ENCODE data around the gene PIP5K1B. TPM values are rescaled to one million over a fixed set of nuclear protein-coding genes. Genes with fewer than 3 reads are reported as not detected.

PIP5K1B gene
- total and polyA plus RNA-seq, 2 experiments from 2014 or later: 1.3 to 2.8 TPM

DNA sequence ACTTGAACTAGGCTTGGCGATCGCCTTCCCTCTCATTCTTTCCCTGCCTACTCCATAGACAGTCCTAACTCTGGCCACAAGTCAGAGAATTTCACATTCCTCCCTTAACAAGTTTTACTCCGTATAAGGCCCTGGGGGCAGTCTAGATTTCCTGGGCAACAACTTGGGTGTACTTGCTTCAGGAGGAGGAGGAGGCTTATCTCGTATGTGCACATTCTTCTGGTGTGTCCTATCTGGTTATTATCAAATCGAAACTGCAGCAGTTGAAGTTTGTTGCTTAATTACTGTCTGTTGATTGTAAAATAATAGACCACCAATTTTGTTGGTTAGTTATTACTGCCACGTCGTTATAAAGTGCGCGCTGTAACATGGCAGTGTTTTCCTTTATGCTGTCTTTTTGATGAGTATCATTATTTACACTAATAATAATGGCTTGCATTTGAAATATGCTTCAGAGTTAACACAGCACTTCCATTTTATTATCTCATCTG lies 42.0 kb downstream of the PIP5K1B start:
- ATAC-seq (no peak), DNase-seq (ENCODE audit: low spot score) (no peak)
- Histone ChIP-seq H3K27me3 (ENCODE audit: insufficient read depth) (no peaks in the 10 kb centered on the region), H3K4me3 (no peak overlapping the region), H3K79me2 (replicated peaks; ENCODE audit: insufficient read depth) (no peaks in the 10 kb centered on the region), H3K4me2 (no peak overlapping the region), H3K9me2 (ENCODE audit: insufficient read depth) (0 out of 2 replicates have a peak, but pooled peaks cover 6% of the 10 kb centered on the region), H3K36me3 (ENCODE audit: insufficient read depth) (no peaks in the 10 kb centered on the region), H4K20me1 (replicated peaks; ENCODE audit: insufficient read depth) (no peaks in the 10 kb centered on the region), H3K4me1 (ENCODE audit: insufficient read depth) (peaks cover 16% of the 10 kb centered on the region; the same call in 1 of the 2 replicates), H2AFZ (no peak overlapping the region), H3F3A (replicated peaks; ENCODE audit: low read depth) (no peaks in the 10 kb centered on the region), H3K27ac (ENCODE audit: low read depth) (no peak overlapping the region)
- H3K27ac Mint-ChIP-seq: no peak overlapping the region
- peaks cover 19% of the 10 kb centered on the region for H3K4me1 Mint-ChIP-seq
- H3K9me3 Mint-ChIP-seq: no peaks in the 10 kb centered on the region
- no peak for TF ChIP-seq CREB1 (CRISPR knock-in tag; IDR thresholded peaks at IDR 0.05; ENCODE audit: low read depth)
- no peak for TF ChIP-seq ZNF331 (CRISPR knock-in tag; IDR thresholded peaks at IDR 0.05; ENCODE audit: low read depth)
- TF ChIP-seq STAT1 (IDR thresholded peaks at IDR 0.05; ENCODE audit: unreplicated experiment): no peak
- no peak for TF ChIP-seq POLR2AphosphoS5 (IDR thresholded peaks at IDR 0.05; ENCODE audit: low read depth)
- TF ChIP-seq, protein P1, sequence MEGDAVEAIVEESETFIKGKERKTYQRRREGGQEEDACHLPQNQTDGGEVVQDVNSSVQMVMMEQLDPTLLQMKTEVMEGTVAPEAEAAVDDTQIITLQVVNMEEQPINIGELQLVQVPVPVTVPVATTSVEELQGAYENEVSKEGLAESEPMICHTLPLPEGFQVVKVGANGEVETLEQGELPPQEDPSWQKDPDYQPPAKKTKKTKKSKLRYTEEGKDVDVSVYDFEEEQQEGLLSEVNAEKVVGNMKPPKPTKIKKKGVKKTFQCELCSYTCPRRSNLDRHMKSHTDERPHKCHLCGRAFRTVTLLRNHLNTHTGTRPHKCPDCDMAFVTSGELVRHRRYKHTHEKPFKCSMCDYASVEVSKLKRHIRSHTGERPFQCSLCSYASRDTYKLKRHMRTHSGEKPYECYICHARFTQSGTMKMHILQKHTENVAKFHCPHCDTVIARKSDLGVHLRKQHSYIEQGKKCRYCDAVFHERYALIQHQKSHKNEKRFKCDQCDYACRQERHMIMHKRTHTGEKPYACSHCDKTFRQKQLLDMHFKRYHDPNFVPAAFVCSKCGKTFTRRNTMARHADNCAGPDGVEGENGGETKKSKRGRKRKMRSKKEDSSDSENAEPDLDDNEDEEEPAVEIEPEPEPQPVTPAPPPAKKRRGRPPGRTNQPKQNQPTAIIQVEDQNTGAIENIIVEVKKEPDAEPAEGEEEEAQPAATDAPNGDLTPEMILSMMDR (conservative IDR thresholded peaks at IDR 0.05; ENCODE audit: low read depth in 2 of 2): no peak
- H3K4me3 Mint-ChIP-seq: no peak overlapping the region
- no peaks in the 10 kb centered on the region for H3K36me3 Mint-ChIP-seq (ENCODE audit: low read depth)
- H3K27me3 Mint-ChIP-seq (ENCODE audit: insufficient read depth, low read depth, poor library complexity): peaks cover 4% of the 10 kb centered on the region

DNA sequence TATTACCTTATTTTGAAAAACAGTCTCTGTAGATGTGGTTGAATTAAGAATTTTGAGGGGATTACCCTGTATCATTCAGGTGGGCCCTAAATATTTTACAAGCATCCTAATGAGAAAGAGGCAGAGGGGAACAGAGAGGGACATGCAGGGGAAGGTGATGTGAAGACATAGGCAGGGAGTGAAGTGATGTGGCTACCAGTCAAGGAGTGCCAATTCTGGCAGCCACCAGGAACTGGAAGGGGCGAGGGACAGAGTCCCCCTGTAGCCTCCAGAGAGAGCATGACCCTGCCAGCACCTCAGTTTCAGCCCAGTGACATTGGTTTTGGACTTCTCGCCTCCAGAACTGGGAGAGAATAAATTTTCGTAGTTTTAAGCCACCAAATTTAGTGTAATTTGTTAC lies 44.1 kb downstream of the PIP5K1B start:
- H3K4me3 Mint-ChIP-seq: no peak overlapping the region
- Histone ChIP-seq H3K4me3 (no peak overlapping the region), H3K79me2 (replicated peaks; ENCODE audit: insufficient read depth) (no peaks in the 10 kb centered on the region), H4K20me1 (replicated peaks; ENCODE audit: insufficient read depth) (no peaks in the 10 kb centered on the region), H3K4me2 (no peak overlapping the region), H3K36me3 (ENCODE audit: insufficient read depth) (no peaks in the 10 kb centered on the region), H3K27me3 (ENCODE audit: insufficient read depth) (no peaks in the 10 kb centered on the region), H3F3A (replicated peaks; ENCODE audit: low read depth) (no peaks in the 10 kb centered on the region), H3K27ac (ENCODE audit: low read depth) (no peak overlapping the region), H3K9me2 (ENCODE audit: insufficient read depth) (no peaks in the 10 kb centered on the region), H2AFZ (no peak overlapping the region), H3K4me1 (ENCODE audit: insufficient read depth) (peaks cover 16% of the 10 kb centered on the region; the same call in 1 of the 2 replicates)
- no peaks in the 10 kb centered on the region for H3K36me3 Mint-ChIP-seq (ENCODE audit: low read depth)
- peaks cover 4% of the 10 kb centered on the region for H3K27me3 Mint-ChIP-seq (ENCODE audit: insufficient read depth, low read depth, poor library complexity)
- H3K4me1 Mint-ChIP-seq: peaks cover 15% of the 10 kb centered on the region
- H3K9me3 Mint-ChIP-seq: no peaks in the 10 kb centered on the region
- DNase-seq (ENCODE audit: low spot score): no peak
- H3K27ac Mint-ChIP-seq: no peak overlapping the region
- no peak for ATAC-seq
- TF ChIP-seq, protein P2, sequence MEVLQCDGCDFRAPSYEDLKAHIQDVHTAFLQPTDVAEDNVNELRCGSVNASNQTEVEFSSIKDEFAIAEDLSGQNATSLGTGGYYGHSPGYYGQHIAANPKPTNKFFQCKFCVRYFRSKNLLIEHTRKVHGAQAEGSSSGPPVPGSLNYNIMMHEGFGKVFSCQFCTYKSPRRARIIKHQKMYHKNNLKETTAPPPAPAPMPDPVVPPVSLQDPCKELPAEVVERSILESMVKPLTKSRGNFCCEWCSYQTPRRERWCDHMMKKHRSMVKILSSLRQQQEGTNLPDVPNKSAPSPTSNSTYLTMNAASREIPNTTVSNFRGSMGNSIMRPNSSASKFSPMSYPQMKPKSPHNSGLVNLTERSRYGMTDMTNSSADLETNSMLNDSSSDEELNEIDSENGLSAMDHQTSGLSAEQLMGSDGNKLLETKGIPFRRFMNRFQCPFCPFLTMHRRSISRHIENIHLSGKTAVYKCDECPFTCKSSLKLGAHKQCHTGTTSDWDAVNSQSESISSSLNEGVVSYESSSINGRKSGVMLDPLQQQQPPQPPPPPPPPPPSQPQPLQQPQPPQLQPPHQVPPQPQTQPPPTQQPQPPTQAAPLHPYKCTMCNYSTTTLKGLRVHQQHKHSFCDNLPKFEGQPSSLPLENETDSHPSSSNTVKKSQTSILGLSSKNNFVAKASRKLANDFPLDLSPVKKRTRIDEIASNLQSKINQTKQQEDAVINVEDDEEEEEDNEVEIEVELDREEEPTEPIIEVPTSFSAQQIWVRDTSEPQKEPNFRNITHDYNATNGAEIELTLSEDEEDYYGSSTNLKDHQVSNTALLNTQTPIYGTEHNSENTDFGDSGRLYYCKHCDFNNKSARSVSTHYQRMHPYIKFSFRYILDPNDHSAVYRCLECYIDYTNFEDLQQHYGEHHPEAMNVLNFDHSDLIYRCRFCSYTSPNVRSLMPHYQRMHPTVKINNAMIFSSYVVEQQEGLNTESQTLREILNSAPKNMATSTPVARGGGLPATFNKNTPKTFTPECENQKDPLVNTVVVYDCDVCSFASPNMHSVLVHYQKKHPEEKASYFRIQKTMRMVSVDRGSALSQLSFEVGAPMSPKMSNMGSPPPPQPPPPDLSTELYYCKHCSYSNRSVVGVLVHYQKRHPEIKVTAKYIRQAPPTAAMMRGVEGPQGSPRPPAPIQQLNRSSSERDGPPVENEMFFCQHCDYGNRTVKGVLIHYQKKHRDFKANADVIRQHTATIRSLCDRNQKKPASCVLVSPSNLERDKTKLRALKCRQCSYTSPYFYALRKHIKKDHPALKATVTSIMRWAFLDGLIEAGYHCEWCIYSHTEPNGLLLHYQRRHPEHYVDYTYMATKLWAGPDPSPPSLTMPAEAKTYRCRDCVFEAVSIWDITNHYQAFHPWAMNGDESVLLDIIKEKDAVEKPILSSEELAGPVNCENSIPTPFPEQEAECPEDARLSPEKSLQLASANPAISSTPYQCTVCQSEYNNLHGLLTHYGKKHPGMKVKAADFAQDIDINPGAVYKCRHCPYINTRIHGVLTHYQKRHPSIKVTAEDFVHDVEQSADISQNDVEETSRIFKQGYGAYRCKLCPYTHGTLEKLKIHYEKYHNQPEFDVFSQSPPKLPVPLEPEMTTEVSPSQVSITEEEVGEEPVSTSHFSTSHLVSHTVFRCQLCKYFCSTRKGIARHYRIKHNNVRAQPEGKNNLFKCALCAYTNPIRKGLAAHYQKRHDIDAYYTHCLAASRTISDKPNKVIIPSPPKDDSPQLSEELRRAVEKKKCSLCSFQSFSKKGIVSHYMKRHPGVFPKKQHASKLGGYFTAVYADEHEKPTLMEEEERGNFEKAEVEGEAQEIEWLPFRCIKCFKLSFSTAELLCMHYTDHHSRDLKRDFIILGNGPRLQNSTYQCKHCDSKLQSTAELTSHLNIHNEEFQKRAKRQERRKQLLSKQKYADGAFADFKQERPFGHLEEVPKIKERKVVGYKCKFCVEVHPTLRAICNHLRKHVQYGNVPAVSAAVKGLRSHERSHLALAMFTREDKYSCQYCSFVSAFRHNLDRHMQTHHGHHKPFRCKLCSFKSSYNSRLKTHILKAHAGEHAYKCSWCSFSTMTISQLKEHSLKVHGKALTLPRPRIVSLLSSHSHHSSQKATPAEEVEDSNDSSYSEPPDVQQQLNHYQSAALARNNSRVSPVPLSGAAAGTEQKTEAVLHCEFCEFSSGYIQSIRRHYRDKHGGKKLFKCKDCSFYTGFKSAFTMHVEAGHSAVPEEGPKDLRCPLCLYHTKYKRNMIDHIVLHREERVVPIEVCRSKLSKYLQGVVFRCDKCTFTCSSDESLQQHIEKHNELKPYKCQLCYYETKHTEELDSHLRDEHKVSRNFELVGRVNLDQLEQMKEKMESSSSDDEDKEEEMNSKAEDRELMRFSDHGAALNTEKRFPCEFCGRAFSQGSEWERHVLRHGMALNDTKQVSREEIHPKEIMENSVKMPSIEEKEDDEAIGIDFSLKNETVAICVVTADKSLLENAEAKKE (CRISPR knock-in tag; IDR thresholded peaks at IDR 0.05): no peak
- TF ChIP-seq STAT1 (IDR thresholded peaks at IDR 0.05; ENCODE audit: unreplicated experiment) (no peak), EZH2 (IDR thresholded peaks at IDR 0.05; ENCODE audit: low read depth, unreplicated experiment) (no peak), POLR2AphosphoS5 (IDR thresholded peaks at IDR 0.05; ENCODE audit: low read depth) (no peak), JUNB (IDR thresholded peaks at IDR 0.05; ENCODE audit: unreplicated experiment) (no peak)
- TF ChIP-seq, protein P3, sequence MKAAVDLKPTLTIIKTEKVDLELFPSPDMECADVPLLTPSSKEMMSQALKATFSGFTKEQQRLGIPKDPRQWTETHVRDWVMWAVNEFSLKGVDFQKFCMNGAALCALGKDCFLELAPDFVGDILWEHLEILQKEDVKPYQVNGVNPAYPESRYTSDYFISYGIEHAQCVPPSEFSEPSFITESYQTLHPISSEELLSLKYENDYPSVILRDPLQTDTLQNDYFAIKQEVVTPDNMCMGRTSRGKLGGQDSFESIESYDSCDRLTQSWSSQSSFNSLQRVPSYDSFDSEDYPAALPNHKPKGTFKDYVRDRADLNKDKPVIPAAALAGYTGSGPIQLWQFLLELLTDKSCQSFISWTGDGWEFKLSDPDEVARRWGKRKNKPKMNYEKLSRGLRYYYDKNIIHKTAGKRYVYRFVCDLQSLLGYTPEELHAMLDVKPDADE (IDR thresholded peaks at IDR 0.05): no peak

Data from GM23338 (cell line).